A673 (cell line): ENCODE data around the gene OLFM1.

Source experiments
- CTCF ChIP-seq: fragments of 300-800, 200-600 bp; sonication (generic); conservative IDR thresholded peaks from 2 replicates; pipeline ENCODE4 v1.5.1; 2017; ENCODE audit warnings: low read depth, mild to moderate bottlenecking, antibody characterized with exemption, low read length, moderate library complexity, mixed read lengths
- EZH2 ChIP-seq: fragments of 200-600 bp; sonication (generic); IDR thresholded peaks from 2 replicates; pipeline ENCODE4 v1.6.1; 2017; ENCODE audit warnings: borderline replicate concordance, low read depth, mild to moderate bottlenecking, mixed read lengths, antibody characterized with exemption, low read length; ENCODE audit not compliant: poor library complexity, severe bottlenecking

GRCh38 chr9:135083831-135084230 is 3.6 kb upstream of the OLFM1 start:
- TF ChIP-seq CTCF (no peak), EZH2 (no peak)
